Activated naive CD4-positive, alpha-beta T cell treated with anti-CD3 and anti-CD28 coated beads, Interleukin-2, amount 50 U/mL, for 16 hours (primary cell): ENCODE results near the gene DNAJC5.
"Not testable (repeated sequence)": the region's sequence is repeated elsewhere in the genome, so short reads cannot be mapped to it uniquely, and the experiment has no call there.

ENCODE experiments used
- DNase-seq: peaks from one replicate; pipeline ENCODE4 v3.0.0-alpha.2; 2020

Gene DNAJC5

GRCh38 chr20:63861981-63862901, 32.7 kb upstream of the DNAJC5 start:
- DNase-seq: no peak

GRCh38 chr20:63863021-63863797, 31.7 kb upstream of the DNAJC5 start:
- DNase-seq: no peak

GRCh38 chr20:63863798-63864544, 31.0 kb upstream of the DNAJC5 start:
- peak; percentile 72 for DNase-seq

GRCh38 chr20:63864545-63864977, 30.4 kb upstream of the DNAJC5 start:
- DNase-seq: no peak

- DNase-seq: peak; percentile 97
Measured at GRCh38 chr20:63864978-63865640, 29.8 kb upstream of the DNAJC5 start, which contains the start of gene TPD52L2. TPD52L2 (plus strand) TSS chr20:63865270; CDS start chr20:63865366, 96 bp downstream.

GRCh38 chr20:63867042-63867441, 27.9 kb upstream of the DNAJC5 start:
- not testable (repeated sequence) for DNase-seq

- no peak for DNase-seq
Measured at GRCh38 chr20:63868264-63868663, 26.7 kb upstream of the DNAJC5 start.

- DNase-seq: peak; percentile 35
Measured at GRCh38 chr20:63873477-63873971, 21.4 kb upstream of the DNAJC5 start.

- not testable (repeated sequence) for DNase-seq
Measured at GRCh38 chr20:63874241-63874640, 20.7 kb upstream of the DNAJC5 start.

- DNase-seq: no peak
Measured at GRCh38 chr20:63876489-63877036, 18.4 kb upstream of the DNAJC5 start.

GRCh38 chr20:63877755-63878470, 17.0 kb upstream of the DNAJC5 start:
- DNase-seq: no peak

- no peak for DNase-seq
Measured at GRCh38 chr20:63878899-63879663, 15.8 kb upstream of the DNAJC5 start.

- DNase-seq: not testable (repeated sequence)
Measured at GRCh38 chr20:63880901-63881300, 14.0 kb upstream of the DNAJC5 start.

GRCh38 chr20:63881451-63882226, 13.3 kb upstream of the DNAJC5 start:
- DNase-seq: no peak

- no peak for DNase-seq
Measured at GRCh38 chr20:63882257-63883200, 12.4 kb upstream of the DNAJC5 start.

- no peak for DNase-seq
Measured at GRCh38 chr20:63883201-63883593, 11.7 kb upstream of the DNAJC5 start.

- DNase-seq: no peak
Measured at GRCh38 chr20:63884506-63885263, 10.2 kb upstream of the DNAJC5 start.
